ENCODE results near the gene AAK1.

Gene AAK1

DNA sequence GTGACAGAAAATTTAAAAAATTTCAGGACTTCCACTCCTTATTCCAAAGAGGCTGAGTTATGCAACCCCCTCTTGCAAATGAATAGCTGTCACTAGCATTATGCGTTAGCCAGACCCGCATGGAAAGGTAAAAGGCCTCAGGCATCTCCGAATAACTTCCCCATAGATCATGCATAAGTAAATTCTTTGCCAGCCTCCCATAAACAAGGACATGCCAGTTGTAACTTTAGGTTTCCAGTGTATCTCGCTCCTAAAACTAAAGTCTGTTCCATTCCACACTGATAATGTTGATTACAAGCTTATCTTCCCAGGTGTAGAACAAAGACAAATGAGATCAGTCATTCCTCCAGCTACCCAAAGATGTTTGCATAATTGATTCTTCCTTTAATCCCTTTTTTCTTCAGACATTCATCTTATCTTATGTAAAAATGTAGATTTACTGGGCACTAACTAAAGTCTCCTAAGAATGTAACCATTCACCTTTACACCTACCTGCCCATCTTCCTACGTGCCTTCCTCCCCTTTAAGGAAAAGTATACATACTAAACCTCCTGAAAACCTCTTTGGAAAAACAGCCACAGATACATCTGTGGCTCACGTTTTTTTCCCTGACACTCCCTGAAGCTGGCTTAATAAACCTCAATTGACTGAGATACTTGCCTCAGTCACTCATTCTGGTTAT, 192.7 kb downstream of the AAK1 start:
- TF ChIP-seq, protein P1, sequence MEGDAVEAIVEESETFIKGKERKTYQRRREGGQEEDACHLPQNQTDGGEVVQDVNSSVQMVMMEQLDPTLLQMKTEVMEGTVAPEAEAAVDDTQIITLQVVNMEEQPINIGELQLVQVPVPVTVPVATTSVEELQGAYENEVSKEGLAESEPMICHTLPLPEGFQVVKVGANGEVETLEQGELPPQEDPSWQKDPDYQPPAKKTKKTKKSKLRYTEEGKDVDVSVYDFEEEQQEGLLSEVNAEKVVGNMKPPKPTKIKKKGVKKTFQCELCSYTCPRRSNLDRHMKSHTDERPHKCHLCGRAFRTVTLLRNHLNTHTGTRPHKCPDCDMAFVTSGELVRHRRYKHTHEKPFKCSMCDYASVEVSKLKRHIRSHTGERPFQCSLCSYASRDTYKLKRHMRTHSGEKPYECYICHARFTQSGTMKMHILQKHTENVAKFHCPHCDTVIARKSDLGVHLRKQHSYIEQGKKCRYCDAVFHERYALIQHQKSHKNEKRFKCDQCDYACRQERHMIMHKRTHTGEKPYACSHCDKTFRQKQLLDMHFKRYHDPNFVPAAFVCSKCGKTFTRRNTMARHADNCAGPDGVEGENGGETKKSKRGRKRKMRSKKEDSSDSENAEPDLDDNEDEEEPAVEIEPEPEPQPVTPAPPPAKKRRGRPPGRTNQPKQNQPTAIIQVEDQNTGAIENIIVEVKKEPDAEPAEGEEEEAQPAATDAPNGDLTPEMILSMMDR (conservative IDR thresholded peaks at IDR 0.05), result no peak
- H3K27ac ChIP-seq, result peak overlapping the region; percentile 44; the same call in 1 of the 2 replicates

DNA sequence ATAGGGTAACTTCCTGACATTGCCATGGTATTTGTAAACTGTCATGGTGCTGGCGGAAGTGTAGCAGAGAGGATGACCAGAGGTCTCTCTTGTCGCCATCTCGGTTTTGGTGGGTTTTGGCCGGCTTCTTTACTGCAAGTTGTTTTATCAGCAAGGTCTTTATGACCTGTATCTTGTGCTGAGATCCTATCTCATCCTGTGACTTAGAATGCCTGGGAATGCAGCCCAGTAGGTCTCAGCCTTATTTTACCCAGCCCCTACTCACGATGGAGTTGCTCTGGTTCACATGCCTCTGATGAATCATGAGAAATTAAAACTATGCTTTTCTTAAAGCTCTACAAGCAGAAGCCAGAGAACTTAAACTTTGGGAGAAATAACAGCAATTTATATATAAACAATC, 193.6 kb downstream of the AAK1 start:
- TF ChIP-seq, protein P1 (conservative IDR thresholded peaks at IDR 0.05), result no peak
- H3K27ac ChIP-seq, result peak overlapping the region; percentile 44

DNA sequence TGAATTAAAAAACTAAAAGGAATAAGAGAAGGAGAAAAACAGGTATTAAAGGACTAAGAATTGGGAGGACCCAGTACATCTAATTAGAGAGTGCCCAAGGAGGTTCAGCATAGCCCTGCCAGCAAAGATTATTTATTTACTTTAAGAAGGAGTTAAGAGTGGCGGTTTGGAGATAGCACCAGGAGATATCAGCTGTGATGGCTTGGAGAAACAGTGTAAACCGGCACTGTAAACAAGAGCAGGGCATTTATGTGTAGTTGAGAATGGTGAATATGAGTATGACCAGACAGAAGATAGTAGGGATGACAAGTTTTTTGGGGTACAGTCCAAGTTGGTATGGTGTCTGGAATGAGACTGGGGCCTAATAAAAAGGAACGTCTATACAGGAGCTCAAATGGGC, 199.9 kb downstream of the AAK1 start:
- H3K27ac ChIP-seq, result peak overlapping the region; percentile 99

DNA sequence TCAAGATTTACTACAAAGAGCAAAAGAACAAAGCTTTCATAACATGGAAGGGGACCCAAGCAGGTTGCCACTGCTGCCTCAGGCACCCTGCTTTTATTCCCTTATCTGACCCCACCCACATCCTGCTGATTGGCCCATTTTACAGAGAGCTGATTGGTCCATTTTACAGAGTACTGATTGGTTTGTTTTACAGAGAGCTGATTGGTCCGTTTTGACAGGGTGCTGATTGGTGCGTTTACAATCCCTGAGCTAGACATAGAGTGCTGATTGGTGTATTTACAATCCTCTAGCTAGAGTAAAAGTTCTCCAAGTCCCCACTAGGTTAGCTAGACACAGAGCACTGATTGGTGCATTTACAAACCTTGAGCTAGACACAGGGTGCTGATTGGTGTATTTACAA, 204.0 kb downstream of the AAK1 start:
- peak overlapping the region; percentile 99 for H3K27ac ChIP-seq

DNA sequence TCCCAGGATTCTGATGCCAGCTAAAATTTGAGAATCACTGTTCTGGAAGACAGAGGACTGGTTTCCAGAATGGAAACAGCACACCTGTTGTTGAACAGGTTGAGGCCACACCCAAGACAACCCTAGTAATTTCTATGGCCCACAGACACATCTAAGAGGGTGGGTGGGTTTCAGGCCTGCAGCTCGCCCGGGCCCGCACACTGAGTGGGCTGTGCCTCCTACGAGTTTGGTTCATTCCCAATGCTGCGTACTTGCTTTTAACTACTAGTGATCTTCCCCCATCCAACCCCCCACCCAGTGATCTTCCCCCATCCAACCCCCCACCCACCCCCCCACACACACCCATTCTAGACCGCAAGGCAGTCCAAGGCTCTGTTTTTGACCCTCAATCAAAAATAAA, 205.0 kb downstream of the AAK1 start:
- TF ChIP-seq, protein P1 (conservative IDR thresholded peaks at IDR 0.05), result no peak
- H3K27ac ChIP-seq, result peak overlapping the region; percentile 99

DNA sequence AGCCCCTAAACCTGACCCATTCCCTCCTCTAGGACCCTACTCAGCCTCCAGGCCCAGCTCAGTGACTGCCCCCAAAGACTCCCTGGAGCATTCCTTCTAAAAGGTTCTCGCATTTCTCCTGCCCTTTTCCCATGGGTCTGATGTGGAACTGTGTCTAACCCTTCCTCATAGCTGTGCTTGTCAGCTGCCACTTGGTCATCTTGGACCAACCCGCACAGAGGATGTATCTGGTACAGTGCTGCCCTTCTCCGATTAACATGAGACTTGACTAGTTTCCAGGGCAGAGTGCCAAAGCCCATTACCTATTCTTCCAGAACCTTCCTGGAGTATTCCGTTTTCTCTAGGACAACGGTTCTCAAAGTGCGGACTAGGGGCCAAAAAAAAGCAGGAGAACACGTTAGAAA, 205.8 kb downstream of the AAK1 start:
- TF ChIP-seq, protein P1 (conservative IDR thresholded peaks at IDR 0.05), result no peak
- peak overlapping the region; percentile 99 for H3K27ac ChIP-seq

DNA sequence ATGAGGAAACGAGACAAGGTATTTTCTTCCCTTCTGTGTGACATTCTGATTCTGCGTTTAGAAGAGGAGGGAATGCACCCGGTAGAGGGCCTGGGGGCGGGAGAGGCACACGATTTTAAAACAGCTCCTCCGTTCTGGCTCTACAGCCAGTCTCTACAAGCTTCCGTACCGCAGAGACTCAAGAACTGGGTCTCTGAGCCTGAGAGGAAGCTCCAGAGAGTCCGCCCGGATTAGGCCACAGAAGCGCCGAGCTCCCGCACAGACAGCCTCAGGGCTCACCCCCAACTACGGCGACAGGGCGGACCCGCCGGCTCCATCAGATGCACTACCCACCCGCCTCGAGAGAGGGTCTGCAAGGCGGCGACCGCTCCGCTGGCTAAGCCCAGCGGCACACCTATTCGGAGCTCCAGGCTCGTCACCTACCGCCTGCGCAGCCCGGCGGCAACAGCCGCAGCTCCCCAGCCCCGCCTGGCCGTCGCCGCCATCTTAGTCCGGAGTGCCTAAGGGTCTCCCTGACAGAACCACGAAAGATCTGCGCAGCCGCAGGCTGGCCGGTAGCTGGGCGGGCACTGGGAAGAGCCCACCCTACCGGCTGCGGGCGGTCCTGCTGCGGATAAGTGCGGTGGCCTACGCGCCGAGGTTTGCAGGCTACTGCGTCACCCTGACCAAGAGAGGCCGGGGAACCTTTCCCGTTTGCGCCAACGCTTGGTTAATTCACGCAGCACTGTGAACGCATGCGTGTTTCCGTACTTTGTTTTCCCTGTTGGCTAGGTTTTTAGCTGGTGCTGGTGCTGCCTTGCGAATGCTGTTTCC, 206.4 kb downstream of the AAK1 start, which contains the start of gene NFU1:
NFU1 (minus strand) TSS at position 498 of the 813 bp plus-strand sequence; CDS start at position 485, 13 bp downstream.
- TF ChIP-seq, protein P1 (conservative IDR thresholded peaks at IDR 0.05), result peak; percentile 74
- peak within 1 kb of the TSS; percentile 99 for H3K27ac ChIP-seq

DNA sequence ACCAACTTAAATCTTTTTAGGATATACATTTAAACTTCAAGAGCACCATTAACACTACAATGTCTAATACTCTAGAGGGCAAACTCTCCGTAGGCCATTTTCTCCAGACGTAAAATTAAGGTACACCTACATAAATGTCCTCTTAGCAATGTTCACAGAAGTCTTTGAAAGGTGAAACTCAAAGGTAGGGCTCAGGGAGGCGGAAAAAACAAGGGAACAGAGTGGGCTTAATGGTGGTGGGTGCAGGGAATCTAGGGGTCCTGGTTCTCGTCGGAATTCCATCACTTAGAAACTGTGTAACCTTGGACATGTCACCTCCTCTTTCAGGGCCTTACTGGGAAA, 207.0 kb downstream of the AAK1 start:
- peak overlapping the region; percentile 99 for H3K27ac ChIP-seq
- TF ChIP-seq, protein P1 (conservative IDR thresholded peaks at IDR 0.05), result no peak; the same call in 1 of the 2 replicates

Data from VCaP (cell line).